B cell (primary cell): Measurements from ENCODE around the gene PITPNB. TPM values are rescaled to one million over a fixed set of nuclear protein-coding genes. Genes with fewer than 3 reads are reported as not detected.

Experiments
- ATAC-seq: fragments of 200-7000 bp; cut with Tn5 transposase; one replicate; pipeline ENCODE4 v1.10.0; 2021; ENCODE audit warnings: low read depth, mild to moderate bottlenecking, moderate number of reproducible peaks, moderate library complexity
- CTCF ChIA-PET: fragments of 350-600 bp; sonication (Branson Sonifier 250); formaldehyde crosslinking; loops from one replicate; lab custom pipeline; 2021; ENCODE audit warnings: antibody characterized with exemption, inconsistent platforms; lab: Charles Lee
- POLR2A ChIA-PET: fragments of 350-600 bp; sonication (Branson Sonifier 250); formaldehyde crosslinking; loops from one replicate; lab custom pipeline; 2021; ENCODE audit warnings: antibody characterized with exemption; lab: Charles Lee
- DNase-seq: peaks from one replicate; pipeline ENCODE4 v3.0.0; 2013
- H2AFZ ChIP-seq: 2 replicates; pipeline ENCODE4 v1.6.1; 2012; ENCODE audit warnings: mild to moderate bottlenecking, low read depth, low read length; ENCODE audit not compliant: insufficient read depth, poor library complexity, severe bottlenecking
- H3K27ac ChIP-seq, 2 donors: 1 replicate in 1 of 2; 2 replicates in 1 of 2; pipeline ENCODE4 v1.5.1; 2012 to 2013; ENCODE audit warnings: low read length in 2 of 2, mild to moderate bottlenecking in 2 of 2, moderate library complexity in 1 of 2
- H3K27me3 ChIP-seq, 4 experiments: fragments of 200-600 bp in 1 of 4; sonication (generic) in 1 of 4; replicated peaks in 1 of 4; 1 replicate in 2 of 4; 2 replicates in 2 of 4; pipeline versions ENCODE4 v1.6.1 to v1.7.0; 2013 to 2016; ENCODE audit warnings: low read length in 3 of 4, mild to moderate bottlenecking in 2 of 4, mixed read lengths in 1 of 4, moderate library complexity in 1 of 4; ENCODE audit not compliant: insufficient read depth in 4 of 4, control insufficient read depth in 3 of 4; ENCODE audit errors: control extremely low read depth in 1 of 4
- H3K36me3 ChIP-seq, 2 experiments: replicated peaks in 1 of 2; 1 replicate in 1 of 2; 2 replicates in 1 of 2; pipeline versions ENCODE4 v1.6.1 to v1.7.1; 2013; ENCODE audit warnings: low read length in 1 of 2; ENCODE audit not compliant: insufficient read depth in 2 of 2, control insufficient read depth in 1 of 2; ENCODE audit errors: control extremely low read depth in 1 of 2, extremely low read depth in 1 of 2
- H3K4me1 ChIP-seq, 2 donors: fragments of 200-600 bp in 1 of 2; sonication (generic) in 1 of 2; 1 replicate in 1 of 2; 2 replicates in 1 of 2; pipeline versions ENCODE4 v1.5.1 to v1.6.1; 2013 to 2017; ENCODE audit warnings: low read length in 2 of 2; ENCODE audit not compliant: control insufficient read depth in 2 of 2, insufficient read depth in 2 of 2
- H3K4me2 ChIP-seq: replicated peaks from 2 replicates; pipeline ENCODE3; 2012; ENCODE audit warnings: mild to moderate bottlenecking, low read depth, low read length; ENCODE audit not compliant: poor library complexity, severe bottlenecking
- H3K4me3 ChIP-seq, 5 experiments: fragments of 200-600 bp in 1 of 5; sonication (generic) in 1 of 5; 1 replicate in 3 of 5; 2 replicates in 2 of 5; pipeline versions ENCODE4 v1.5.1 to v1.7.0; 2011 to 2016; ENCODE audit warnings: low read length in 4 of 5, mild to moderate bottlenecking in 4 of 5, low read depth in 2 of 5, control low read depth in 1 of 5, moderate library complexity in 1 of 5; ENCODE audit not compliant: insufficient read depth in 1 of 5; ENCODE audit errors: control extremely low read depth in 1 of 5, extremely low read depth in 1 of 5
- H3K79me2 ChIP-seq: fragments of 200-600 bp; sonication (generic); one replicate; pipeline ENCODE4 v1.6.0; 2016; ENCODE audit warnings: low read length; ENCODE audit not compliant: control insufficient read depth, insufficient read depth
- H3K9ac ChIP-seq: fragments of 200-600 bp; sonication (generic); 2 replicates; pipeline ENCODE4 v1.6.1; 2017; ENCODE audit warnings: mild to moderate bottlenecking, low read length, moderate library complexity
- H3K9me3 ChIP-seq, 3 donors: one replicate each; pipeline versions ENCODE4 v1.6.1 to v1.7.1; 2013; ENCODE audit warnings: low read length in 2 of 3; ENCODE audit not compliant: control insufficient read depth in 2 of 3, insufficient read depth in 1 of 3; ENCODE audit errors: control extremely low read depth in 1 of 3
- H4K20me1 ChIP-seq: 2 replicates; pipeline ENCODE4 v1.6.0; 2012; ENCODE audit warnings: mild to moderate bottlenecking, low read length; ENCODE audit not compliant: insufficient read depth, control insufficient read depth, poor library complexity, severe bottlenecking
- H3K27ac Mint-ChIP-seq: one replicate; pipeline ENCODE4 v1.8.0; 2021; ENCODE audit warnings: mixed read lengths
- H3K27me3 Mint-ChIP-seq: one replicate; pipeline ENCODE4 v1.8.0; 2021; ENCODE audit warnings: mixed read lengths
- H3K4me1 Mint-ChIP-seq: one replicate; pipeline ENCODE4 v1.8.0; 2021; ENCODE audit warnings: mixed read lengths
- H3K4me3 Mint-ChIP-seq: one replicate; pipeline ENCODE4 v1.8.0; 2021; ENCODE audit warnings: mixed read lengths
- H3K9me3 Mint-ChIP-seq: one replicate; pipeline ENCODE4 v1.8.0; 2022; ENCODE audit warnings: mixed read lengths; ENCODE audit not compliant: insufficient read depth
- EZH2 ChIP-seq: IDR thresholded peaks from 2 replicates; pipeline ENCODE4 v1.6.1; 2012; ENCODE audit warnings: borderline replicate concordance, low read depth, mild to moderate bottlenecking, moderate library complexity, low read length; ENCODE audit not compliant: insufficient read depth, poor library complexity, severe bottlenecking
- WGBS: methylation state at CpG from one replicate; pipeline ENCODE4 v1.1.5; 2013; ENCODE audit warnings: missing lambda C conversion rate; ENCODE audit not compliant: insufficient coverage; 5-methylcytosine and 5-hydroxymethylcytosine counted together
- intact Hi-C: fragments of 100-400 bp; cut with micrococcal nuclease; formaldehyde crosslinking; loops from one replicate; pipeline ENCODE4 v1.10.0; 2022
- polyA plus RNA-seq: library from polyadenylated mRNA; depleted of rRNA; stranded (reverse); fragments of >200 nt; gene quantifications from 2 replicates; pipeline ENCODE4 v1.2.3, GENCODE V29; 2012
- total RNA-seq, 2 donors: library from RNA; stranded (reverse); fragments of 120-200 nt in 1 of 2; gene quantifications; 1 replicate in 1 of 2; 2 replicates in 1 of 2; pipeline versions ENCODE4 v1.2.3 to v1.2.4, GENCODE V29; 2013 to 2022
- TF ChIP-seq, protein P1 (sequence below): fragments of 200-600 bp; IDR thresholded peaks from one replicate; pipeline ENCODE4 v1.8.0; 2022; ENCODE audit warnings: antibody characterized with exemption, mild to moderate bottlenecking

PITPNB gene
- total and polyA plus RNA-seq, 2 donors (not counting 1 experiment from before 2014, with no cell fraction given): 17.5 to 82.3 TPM

DNA sequence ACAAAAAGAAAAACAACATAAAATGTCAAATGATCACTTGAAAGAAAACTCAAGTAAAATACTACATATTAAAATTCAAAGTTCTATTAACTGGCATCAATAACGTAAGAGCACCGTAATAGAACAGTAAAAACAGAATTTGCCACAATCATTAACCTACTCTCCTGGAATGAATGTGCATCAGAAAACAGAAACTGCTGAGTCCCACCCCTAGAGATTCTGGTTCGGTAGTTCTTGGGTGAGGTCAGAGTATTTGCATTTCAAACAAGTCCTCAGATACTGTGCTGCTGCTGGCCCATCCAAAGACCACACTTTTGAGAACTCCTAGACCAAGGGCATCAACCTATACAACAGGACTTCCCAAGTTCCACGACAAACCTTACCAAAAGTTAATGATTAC is 23.5 kb downstream of the PITPNB start:
- no peak for ATAC-seq
- POLR2A ChIA-PET: no interaction called here
- no peak for TF ChIP-seq EZH2
- TF ChIP-seq, protein P1, sequence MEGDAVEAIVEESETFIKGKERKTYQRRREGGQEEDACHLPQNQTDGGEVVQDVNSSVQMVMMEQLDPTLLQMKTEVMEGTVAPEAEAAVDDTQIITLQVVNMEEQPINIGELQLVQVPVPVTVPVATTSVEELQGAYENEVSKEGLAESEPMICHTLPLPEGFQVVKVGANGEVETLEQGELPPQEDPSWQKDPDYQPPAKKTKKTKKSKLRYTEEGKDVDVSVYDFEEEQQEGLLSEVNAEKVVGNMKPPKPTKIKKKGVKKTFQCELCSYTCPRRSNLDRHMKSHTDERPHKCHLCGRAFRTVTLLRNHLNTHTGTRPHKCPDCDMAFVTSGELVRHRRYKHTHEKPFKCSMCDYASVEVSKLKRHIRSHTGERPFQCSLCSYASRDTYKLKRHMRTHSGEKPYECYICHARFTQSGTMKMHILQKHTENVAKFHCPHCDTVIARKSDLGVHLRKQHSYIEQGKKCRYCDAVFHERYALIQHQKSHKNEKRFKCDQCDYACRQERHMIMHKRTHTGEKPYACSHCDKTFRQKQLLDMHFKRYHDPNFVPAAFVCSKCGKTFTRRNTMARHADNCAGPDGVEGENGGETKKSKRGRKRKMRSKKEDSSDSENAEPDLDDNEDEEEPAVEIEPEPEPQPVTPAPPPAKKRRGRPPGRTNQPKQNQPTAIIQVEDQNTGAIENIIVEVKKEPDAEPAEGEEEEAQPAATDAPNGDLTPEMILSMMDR: no peak
- no peaks in the 10 kb centered on the region for H3K9me3 Mint-ChIP-seq
- Histone ChIP-seq H3K79me2 (peaks cover 5% of the 10 kb centered on the region), H3K27ac (no peak overlapping the region), H3K36me3 (peaks cover 34 to 67% of the 10 kb centered on the region in 2 experiments), H2AFZ (no peak overlapping the region), H3K4me3 (no peak overlapping the region), H3K4me1 (no peaks in the 10 kb centered on the region), H3K9ac (no peak overlapping the region), H3K9me3 (no peaks in the 10 kb centered on the region), H3K4me2 (no peak overlapping the region), H3K27me3 (no peaks in the 10 kb centered on the region), H4K20me1 (peaks cover 5% of the 10 kb centered on the region)
- DNase-seq: no peak
- WGBS: no CpG with 5 or more reads among the region's 4 CpGs
- no peak overlapping the region for H3K4me3 Mint-ChIP-seq
- intact Hi-C loops: no loop called here
- peak overlapping the region; percentile 26 for H3K27ac Mint-ChIP-seq
- no peaks in the 10 kb centered on the region for H3K27me3 Mint-ChIP-seq
- peaks cover 9% of the 10 kb centered on the region for H3K4me1 Mint-ChIP-seq
- CTCF ChIA-PET: no interaction called here

DNA sequence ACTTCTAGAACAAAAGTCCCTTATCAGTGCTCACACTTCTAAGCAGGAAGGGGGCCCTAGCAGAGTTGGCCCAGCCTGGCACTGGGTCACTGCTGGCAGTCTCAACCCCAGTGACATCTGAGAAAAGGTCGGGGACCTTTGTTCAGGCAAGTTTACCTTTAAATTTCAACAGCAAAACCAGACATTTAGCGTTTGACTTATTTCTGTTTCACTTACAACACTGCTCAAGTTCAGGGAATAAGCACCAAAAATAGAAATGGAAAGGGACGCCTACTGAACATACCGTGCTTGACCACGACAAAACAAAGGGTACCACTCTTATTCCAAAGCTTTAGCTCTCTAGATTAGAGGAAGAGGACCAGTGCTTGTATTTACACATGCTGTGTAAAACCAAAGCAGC is 26.2 kb downstream of the PITPNB start:
- Histone ChIP-seq H3K27ac (no peak overlapping the region), H3K4me2 (no peak overlapping the region), H3K9ac (no peak overlapping the region), H3K27me3 (no peaks in the 10 kb centered on the region), H2AFZ (no peak overlapping the region), H3K9me3 (no peaks in the 10 kb centered on the region), H3K4me1 (no peaks in the 10 kb centered on the region), H3K36me3 (peaks cover 34 to 72% of the 10 kb centered on the region in 2 experiments), H3K79me2 (peaks cover 5% of the 10 kb centered on the region), H4K20me1 (peaks cover 6% of the 10 kb centered on the region), H3K4me3 (no peak overlapping the region)
- ATAC-seq: no peak
- Mint-ChIP-seq H3K4me3 (no peak overlapping the region), H3K9me3 (no peaks in the 10 kb centered on the region), H3K27ac (no peak overlapping the region), H3K27me3 (no peaks in the 10 kb centered on the region), H3K4me1 (peaks cover 9% of the 10 kb centered on the region)
- DNase-seq: no peak
- CTCF ChIA-PET: interaction anchor here (0.9 to 17.4 kb wide), 3 partner anchors 11 to 113 kb away, joined by 3 to 342 read pairs (median 4); no protein-coding TSS in a partner anchor
- WGBS: 85% methylated on average over 4 of the region's 5 CpGs
- TF ChIP-seq EZH2: no peak
- TF ChIP-seq, protein P1: no peak
- POLR2A ChIA-PET: no interaction called here
- intact Hi-C loops: no loop called here
